Measurements from ENCODE around the gene CENPP.

DNA sequence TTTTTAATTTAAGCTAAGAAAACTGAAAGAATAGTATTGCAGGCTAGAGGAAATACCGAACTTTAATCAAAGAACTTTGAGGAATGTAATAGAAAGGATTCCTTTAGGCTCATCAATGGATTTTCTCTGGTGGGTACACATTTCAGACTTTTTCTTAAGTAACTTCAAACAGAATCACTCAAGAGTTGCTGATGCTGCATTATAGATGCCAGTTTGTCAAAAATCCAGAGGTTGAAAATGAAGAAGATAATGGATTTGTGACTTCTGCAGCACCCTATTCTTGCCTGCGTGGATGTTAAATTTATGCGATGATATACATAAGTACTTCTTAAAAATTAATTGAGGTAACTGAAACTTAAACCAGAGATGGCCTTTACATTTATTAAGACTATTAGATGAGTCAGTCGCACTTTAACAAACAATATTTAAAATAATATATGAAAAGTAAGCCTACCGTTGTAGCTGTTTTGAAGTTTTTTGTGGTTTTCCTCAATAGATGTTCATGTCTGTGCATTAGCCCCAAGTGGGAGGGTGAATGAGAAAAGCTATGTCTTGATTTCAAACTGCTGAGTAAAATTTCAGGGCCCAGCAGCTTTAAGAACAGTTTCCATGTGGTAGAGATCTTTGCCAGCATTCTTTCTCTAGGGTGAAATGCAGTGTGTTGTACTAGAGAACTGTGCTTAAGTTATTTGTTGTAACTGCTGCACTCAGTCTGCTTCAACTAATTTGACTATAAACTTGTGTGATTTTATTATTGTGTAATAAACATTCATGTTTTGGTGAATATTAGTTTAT is 78.5 kb downstream of the CENPP start, which contains the start of gene OGN:
- TF ChIP-seq, protein P1, sequence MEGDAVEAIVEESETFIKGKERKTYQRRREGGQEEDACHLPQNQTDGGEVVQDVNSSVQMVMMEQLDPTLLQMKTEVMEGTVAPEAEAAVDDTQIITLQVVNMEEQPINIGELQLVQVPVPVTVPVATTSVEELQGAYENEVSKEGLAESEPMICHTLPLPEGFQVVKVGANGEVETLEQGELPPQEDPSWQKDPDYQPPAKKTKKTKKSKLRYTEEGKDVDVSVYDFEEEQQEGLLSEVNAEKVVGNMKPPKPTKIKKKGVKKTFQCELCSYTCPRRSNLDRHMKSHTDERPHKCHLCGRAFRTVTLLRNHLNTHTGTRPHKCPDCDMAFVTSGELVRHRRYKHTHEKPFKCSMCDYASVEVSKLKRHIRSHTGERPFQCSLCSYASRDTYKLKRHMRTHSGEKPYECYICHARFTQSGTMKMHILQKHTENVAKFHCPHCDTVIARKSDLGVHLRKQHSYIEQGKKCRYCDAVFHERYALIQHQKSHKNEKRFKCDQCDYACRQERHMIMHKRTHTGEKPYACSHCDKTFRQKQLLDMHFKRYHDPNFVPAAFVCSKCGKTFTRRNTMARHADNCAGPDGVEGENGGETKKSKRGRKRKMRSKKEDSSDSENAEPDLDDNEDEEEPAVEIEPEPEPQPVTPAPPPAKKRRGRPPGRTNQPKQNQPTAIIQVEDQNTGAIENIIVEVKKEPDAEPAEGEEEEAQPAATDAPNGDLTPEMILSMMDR (IDR thresholded peaks at IDR 0.05): no peak
- TF ChIP-seq POLR2A (IDR thresholded peaks at IDR 0.05): no peak

Measured in vagina (tissue), 2 donors.